ENCODE results near the gene SLC9A9. TPM values are rescaled to one million over a fixed set of nuclear protein-coding genes. Genes with fewer than 3 reads are reported as not detected.
A peak's percentile ranks its signal among the peaks of the same experiment; 100 is the strongest.

SLC9A9 gene
- total RNA-seq, 1 donor, result 3.5 TPM

GRCh38 chr3:143596957-143597642 is 251.2 kb downstream of the SLC9A9 start:
- no peak for DNase-seq (ENCODE audit: low read depth)
- no peak for TF ChIP-seq CTCF (IDR thresholded peaks at IDR 0.05; ENCODE audit: insufficient read depth, low read depth, low read length)
- H3K4me3 ChIP-seq (ENCODE audit: low read depth, low read length), result no peak overlapping the region

GRCh38 chr3:143595456-143596077 is 252.7 kb downstream of the SLC9A9 start:
- DNase-seq (ENCODE audit: low read depth), result no peak
- TF ChIP-seq CTCF (IDR thresholded peaks at IDR 0.05; ENCODE audit: insufficient read depth, low read depth, low read length), result no peak
- no peak overlapping the region for H3K4me3 ChIP-seq (ENCODE audit: low read depth, low read length)

- no peak overlapping the region for H3K4me3 ChIP-seq (ENCODE audit: low read depth, low read length)
- no peak for TF ChIP-seq CTCF (IDR thresholded peaks at IDR 0.05; ENCODE audit: insufficient read depth, low read depth, low read length)
- DNase-seq (ENCODE audit: low read depth), result peak; percentile 41
Observed at GRCh38 chr3:143594206-143594605, 254.1 kb downstream of the SLC9A9 start.

GRCh38 chr3:143590660-143591059 is 257.6 kb downstream of the SLC9A9 start:
- H3K4me3 ChIP-seq (ENCODE audit: low read depth, low read length), result no peak overlapping the region
- no peak for DNase-seq (ENCODE audit: low read depth)
- no peak for TF ChIP-seq CTCF (IDR thresholded peaks at IDR 0.05; ENCODE audit: insufficient read depth, low read depth, low read length)

- H3K4me3 ChIP-seq (ENCODE audit: low read depth, low read length), result no peak overlapping the region
- TF ChIP-seq CTCF (IDR thresholded peaks at IDR 0.05; ENCODE audit: insufficient read depth, low read depth, low read length), result no peak
- no peak for DNase-seq (ENCODE audit: low read depth)
Observed at GRCh38 chr3:143586576-143586975, 261.7 kb downstream of the SLC9A9 start.

GRCh38 chr3:143585720-143586456 is 262.4 kb downstream of the SLC9A9 start:
- DNase-seq (ENCODE audit: low read depth), result peak; percentile 58
- TF ChIP-seq CTCF (IDR thresholded peaks at IDR 0.05; ENCODE audit: insufficient read depth, low read depth, low read length), result no peak
- no peak overlapping the region for H3K4me3 ChIP-seq (ENCODE audit: low read depth, low read length)
